Stimulated activated CD4-positive, alpha-beta T cell treated with anti-CD3 and anti-CD28 coated beads, Interleukin-2, amount 100 ng/mL, for 4 hours (primary cell): ENCODE measurements around the gene APLF.
"Not testable (repeated sequence)": the region's sequence is repeated elsewhere in the genome, so short reads cannot be mapped to it uniquely, and the experiment has no call there.

Source experiments
- DNase-seq: peaks from one replicate; pipeline ENCODE4 v3.0.0-alpha.2; 2020; ENCODE audit warnings: low read depth

Gene APLF

DNA sequence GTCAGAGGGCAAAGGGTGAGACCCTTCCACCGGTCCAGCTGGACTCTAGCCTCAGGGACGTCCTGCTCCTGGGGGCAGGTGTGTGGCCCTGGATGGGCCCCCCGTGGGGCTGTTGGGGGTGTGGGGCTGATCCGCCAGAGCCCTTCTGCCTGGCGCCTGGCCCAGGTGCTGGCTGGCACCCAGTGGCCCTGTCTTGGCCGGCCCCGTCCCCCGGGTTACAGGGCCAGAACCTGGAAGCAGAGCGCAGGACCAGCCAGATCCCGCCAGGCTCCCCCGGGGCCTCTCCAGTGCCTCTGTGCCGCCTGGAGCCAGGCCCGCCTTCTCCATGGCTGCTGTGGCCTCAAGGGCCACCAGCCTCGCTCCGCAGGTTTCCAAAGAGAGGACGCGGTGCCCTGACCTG lies 62.3 kb downstream of the APLF start:
- DNase-seq, result not testable (repeated sequence)

DNA sequence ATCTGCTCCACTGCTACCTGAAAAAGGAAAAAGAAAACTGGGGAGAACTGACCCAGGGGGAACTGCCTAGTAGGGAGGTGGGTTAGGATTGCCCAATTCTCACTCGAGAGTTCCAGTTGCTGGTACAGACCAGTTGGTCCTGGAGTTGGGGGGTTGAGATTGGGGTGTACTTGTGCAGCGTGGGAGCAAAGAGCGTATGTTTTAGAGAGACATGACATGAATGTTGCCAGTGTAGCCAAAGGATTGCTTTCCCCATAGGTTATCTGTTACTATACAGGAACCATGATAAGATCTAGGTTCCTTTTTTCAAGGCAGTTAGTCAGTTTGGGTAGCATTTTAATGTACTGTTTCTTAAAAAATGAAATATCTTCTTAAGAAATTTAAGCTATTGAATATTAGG lies 68.6 kb downstream of the APLF start:
- DNase-seq, result no peak

- no peak for DNase-seq
These were observed 69.6 kb downstream of the APLF start for GRCh38 chr2:68537011-68537410.

DNA sequence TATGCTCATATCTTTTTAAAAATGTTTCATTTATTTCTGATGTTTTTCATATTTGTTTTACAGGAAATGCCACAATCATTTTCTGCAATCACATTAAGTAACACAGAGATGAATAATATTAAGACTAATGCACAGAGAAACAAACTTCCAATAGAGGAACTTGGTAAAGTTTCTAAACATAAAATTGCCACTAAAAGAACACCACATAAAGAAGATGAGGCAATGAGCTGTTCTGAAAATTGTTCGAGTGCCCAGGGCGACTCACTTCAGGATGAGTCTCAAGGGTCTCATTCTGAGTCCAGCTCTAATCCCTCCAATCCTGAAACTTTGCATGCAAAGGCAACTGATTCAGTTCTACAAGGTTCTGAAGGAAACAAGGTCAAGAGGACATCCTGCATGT lies 70.4 kb downstream of the APLF start:
- no peak for DNase-seq

GRCh38 chr2:68544811-68545210 lies 77.4 kb downstream of the APLF start:
- DNase-seq, result no peak

DNA sequence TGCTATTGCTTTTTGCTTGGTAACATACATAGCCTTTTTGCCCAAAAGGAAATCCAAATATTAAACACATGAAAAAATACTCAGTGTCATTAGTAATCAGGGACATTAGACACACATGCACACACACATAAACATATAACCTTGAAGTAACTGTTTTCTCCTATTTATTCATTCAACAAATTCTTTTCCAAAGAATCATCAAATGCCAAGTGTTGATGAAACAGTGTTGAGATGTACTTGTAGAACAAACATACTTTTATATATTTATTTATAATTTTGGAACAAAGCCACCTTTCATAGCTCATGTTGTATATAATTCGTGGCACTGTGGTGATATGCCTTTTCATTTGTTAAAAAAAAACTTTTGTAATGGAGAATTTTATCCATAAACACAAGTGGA lies 81.0 kb downstream of the APLF start:
- DNase-seq, result no peak

DNA sequence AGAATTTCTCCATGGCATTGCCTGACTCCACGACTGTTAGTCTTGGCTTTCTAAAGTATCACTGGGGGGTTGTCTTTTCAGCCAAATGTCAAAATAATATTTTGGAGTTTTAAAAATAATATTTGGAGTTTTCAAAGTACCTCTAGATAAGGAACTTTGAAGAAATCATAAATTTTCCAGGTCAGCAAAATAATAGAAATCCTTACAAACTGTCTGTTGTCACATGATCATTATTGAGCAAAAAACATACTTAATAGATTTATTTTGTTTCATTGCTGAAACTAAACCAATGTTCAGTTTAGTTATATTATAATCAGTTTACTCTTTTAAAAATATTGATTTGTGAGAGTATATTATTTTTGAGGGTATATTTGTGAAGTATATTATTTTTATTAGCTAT lies 85.7 kb downstream of the APLF start:
- DNase-seq, result no peak

DNA sequence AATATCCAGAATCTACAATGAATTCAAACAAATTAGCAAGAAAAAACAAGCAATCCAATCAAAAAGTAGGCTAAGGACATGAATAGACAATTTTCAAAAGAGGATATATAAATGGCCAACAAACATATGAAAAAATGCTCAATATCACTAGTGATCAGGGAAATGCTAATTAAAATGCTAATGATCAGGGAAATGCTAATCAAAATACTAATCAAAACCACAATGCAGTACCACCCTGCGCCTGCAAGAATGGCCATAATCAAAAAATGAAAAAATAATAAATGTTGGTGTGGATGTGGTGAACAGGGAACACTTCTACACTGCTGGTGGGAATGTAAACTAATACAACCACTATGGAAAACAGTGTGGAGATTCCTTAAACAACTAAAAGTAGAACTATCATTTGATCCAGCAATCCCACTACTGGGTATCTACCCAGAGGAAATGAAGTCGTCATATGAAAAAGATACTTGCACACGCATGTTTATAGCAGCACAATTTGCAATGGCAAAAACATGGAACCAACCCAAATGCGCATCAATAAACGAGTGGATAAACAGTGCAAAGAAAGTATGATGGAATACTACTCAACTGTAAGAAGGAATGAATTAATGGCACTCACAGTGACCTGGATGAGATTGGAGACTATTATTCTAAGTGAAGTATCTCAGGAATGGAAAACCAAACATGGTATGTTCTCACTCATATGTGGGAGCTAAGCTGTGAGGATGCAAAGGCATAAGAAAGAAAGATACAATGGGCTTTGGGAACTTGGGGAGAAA lies 88.2 kb downstream of the APLF start:
- DNase-seq, result not testable (repeated sequence)

DNA sequence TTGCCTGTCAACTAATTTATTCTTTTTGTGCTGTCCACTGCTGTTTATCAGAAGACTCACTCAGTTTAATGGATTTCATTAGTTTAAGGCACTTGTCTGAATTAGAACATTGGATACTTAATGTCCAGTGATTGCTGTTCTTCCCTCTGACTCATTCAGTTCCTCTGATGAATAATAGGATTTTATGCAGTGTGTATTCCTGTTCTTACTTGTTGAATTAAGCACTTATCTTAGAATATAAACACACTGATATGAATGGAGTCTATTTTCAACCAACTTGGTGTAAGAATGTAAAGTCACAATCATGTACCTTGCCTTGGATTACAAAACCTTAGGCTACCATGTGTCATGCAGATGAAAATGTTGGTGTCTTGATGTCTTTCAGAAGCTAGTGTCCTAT lies 89.0 kb downstream of the APLF start:
- DNase-seq, result no peak

GRCh38 chr2:68558576-68558975 lies 91.2 kb downstream of the APLF start:
- no peak for DNase-seq

- DNase-seq, result no peak
These were observed 92.3 kb downstream of the APLF start for GRCh38 chr2:68559692-68560091.

GRCh38 chr2:68560545-68560944 lies 93.2 kb downstream of the APLF start:
- no peak for DNase-seq

DNA sequence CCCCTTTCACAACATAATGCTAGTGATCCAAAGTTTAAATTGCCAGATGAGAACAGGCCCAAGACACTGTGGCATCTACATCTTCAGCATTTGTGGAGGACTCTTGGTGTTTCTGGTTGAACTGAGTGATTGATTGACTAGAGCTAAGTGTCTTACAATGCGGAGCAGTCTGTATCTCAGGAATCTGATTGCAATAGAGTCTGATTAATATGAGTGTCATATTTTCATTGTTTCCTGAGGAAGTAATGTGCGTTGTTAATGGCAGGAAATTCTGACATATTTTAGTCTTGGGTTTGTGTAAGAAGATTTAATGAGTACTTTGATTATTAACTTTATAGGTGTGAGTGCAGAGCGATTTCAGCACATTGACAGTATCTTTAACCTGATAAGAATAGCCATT lies 94.0 kb downstream of the APLF start:
- DNase-seq, result no peak

GRCh38 chr2:68562934-68563333 lies 95.5 kb downstream of the APLF start:
- DNase-seq, result no peak

DNA sequence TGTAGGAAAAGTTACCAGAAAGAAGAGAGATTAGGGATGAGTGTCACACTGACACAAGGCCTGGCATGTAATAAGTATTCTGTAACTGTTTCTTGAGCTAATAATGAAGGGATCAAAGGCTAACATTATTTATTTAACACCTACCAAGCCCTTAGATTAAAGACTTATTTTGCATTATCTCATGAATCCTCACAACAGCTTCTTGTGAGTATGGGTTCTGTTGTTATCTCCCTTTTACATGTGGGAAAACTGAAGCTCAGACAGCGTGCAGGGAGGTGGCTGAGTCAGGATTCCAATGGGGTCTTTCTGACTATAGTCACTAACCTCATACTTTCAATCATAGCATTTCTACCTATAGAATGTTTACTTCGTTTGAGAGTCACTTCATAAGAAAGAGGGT lies 97.0 kb downstream of the APLF start:
- no peak for DNase-seq

DNA sequence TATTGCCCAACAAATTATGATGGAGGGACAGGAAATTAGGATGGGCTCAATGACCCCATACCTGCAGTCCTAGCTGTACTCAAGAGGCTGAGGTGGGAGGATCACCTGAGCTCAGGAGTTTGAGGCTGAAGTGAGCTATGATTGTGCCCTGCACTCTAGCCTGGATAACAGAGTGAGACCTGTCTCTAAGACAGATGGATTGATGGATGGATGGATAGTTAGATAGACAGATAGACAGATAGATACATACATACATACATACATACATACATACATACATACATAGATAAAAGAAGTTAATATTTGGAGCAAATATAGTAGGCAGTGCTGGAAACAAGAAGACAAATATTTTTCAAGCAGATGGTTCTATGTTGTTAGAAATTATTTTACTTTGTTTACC lies 97.9 kb downstream of the APLF start:
- no peak for DNase-seq

DNA sequence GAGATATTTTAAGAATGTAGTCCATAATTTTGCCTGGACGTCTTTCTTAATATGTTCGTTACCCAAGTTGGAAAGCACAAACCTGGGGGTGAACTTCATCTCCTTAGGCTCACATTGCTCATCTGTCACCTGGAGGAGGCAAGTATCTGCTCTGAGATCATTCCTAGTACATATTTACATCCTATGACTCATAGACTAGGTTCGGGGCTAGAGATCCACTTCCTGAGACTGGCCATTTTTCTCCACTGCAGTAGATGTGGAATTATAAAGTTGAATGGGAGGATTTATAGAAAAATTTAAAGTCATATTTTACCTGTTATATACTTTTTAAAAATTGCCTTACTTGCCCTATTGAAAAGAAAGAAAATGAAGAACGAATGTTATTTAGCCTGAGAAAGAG lies 98.5 kb downstream of the APLF start:
- DNase-seq, result no peak

- no peak for DNase-seq
These were observed 99.0 kb downstream of the APLF start for GRCh38 chr2:68566362-68566761.

GRCh38 chr2:68568116-68568515 lies 100.7 kb downstream of the APLF start:
- DNase-seq, result no peak

DNA sequence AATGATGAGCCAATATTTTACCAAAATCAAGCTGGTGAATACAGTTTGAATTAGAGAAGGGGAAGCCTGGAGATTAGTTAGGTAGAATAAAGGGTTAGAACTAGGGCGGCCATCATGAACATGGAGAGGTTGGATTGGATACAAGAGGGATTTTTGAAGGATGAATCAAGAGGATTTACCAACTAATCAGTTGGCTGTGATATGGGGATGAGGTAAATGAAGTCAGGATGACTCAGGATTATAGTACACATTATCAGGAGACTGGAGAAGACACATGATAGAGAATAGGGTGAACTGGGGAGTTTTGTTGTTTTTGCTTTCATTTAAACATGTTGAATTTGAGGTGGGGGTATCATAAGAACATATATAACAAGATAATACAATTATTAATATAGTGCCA lies 102.2 kb downstream of the APLF start:
- no peak for DNase-seq

DNA sequence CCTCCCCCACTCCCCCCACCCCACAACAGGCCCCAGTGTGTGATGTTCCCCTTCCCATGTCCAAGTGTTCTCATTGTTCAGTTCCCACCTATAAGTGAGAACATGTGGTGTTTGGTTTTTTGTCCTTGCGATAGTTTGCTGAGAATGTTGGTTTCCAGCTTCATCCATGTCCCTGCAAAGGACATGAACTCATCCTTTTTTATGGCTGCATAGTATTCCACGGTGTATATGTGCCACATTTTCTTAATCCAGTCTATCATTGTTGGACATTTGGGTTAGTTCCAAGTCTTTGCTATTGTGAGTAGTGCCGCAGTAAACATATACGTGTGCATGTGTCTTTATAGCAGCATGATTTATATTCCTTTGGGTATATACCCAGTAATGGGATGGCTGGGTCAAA lies 103.0 kb downstream of the APLF start:
- not testable (repeated sequence) for DNase-seq

DNA sequence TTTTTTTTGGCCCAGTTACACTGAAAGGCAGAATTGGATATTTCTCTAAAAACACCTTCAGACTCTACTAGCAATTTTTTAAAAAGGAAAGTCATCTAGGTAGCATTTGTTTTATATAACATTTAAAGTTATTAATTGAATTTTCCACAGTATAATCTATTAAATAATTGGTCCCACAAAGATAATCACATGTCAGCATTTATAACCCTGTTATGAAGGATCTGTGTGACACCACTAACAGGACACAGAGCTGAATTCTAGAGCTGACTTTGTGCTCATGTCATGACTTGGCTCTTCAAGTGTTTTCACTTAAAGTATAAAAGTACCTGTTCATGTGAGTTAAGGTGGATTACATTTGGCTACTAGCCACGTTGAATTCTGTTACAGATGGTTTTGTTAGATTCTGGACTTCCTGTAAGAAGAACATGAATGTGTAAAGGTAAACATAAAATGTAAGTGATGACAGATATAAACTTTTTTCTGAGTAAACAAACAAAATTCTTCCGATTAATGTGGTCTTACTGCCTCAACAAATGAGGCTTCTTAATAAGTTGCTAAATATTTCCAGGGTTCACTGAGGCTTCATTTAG lies 106.9 kb downstream of the APLF start:
- DNase-seq, result no peak

GRCh38 chr2:68577183-68577582 lies 109.8 kb downstream of the APLF start:
- no peak for DNase-seq

DNA sequence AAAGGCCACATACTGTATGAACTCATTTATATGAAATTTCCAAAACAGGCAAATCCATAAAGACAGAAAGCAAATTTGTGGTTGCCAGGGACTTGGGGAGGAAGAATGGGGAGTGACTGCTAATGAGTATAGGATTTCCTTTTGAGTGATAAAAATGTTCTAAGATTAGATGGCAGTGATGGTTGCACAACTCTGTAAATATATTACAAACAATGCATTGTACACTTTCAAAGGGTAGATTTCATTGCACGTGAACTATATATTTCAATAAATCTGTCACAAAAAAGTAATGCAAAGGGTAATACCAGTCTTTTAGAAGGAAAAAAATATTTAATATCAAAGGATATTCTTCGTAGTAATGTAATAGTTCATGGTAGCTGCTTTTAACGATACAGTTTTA lies 112.3 kb downstream of the APLF start:
- no peak for DNase-seq
